Measurements from ENCODE around the gene NFKB2.

Gene NFKB2

DNA sequence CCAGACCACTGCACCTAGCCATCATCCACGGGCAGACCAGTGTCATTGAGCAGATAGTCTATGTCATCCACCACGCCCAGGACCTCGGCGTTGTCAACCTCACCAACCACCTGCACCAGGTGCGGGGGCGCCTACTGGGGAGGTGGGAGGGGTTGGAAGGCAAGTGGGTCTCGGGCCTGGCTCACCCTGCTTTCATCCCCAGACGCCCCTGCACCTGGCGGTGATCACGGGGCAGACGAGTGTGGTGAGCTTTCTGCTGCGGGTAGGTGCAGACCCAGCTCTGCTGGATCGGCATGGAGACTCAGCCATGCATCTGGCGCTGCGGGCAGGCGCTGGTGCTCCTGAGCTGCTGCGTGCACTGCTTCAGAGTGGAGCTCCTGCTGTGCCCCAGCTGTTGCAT is 4.6 kb downstream of the NFKB2 start (continued):
- no peak for TF ChIP-seq ZNF311 (tag by site-specific recombination; IDR thresholded peaks at IDR 0.05; ENCODE audit: borderline replicate concordance)

- CTCF ChIA-PET, result interaction anchor here (0.5 to 5.7 kb wide), 15 partner anchors 11 to 268 kb away, joined by 3 to 60 read pairs (median 8); partner anchors contain the start of genes FBXL15 and PPRC1
- POLR2A ChIA-PET, result interaction anchor here (0.8 to 1.2 kb wide), 3 partner anchors 21 to 171 kb away, joined by 3 to 4 read pairs (median 3); no protein-coding TSS in a partner anchor
- Histone ChIP-seq H3K4me3 (ENCODE audit: low read depth, low read length) (no peak overlapping the region), H3K4me1 (ENCODE audit: control insufficient read depth, insufficient read depth, low read length) (peaks cover 5% of the 10 kb centered on the region; the same call in 1 of the 2 replicates), H3K27ac (ENCODE audit: extremely low read depth, low read depth, low read length) (no peak overlapping the region), H3K36me3 (ENCODE audit: control insufficient read depth in 2 of 2, insufficient read depth in 1 of 2, low read length in 2 of 2) (peaks cover 0 to 24% of the 10 kb centered on the region in 2 experiments; a peak in 1 of 3 replicates), H3K9me3 (ENCODE audit: control insufficient read depth, insufficient read depth, low read depth, low read length) (no peaks in the 10 kb centered on the region)
- TF ChIP-seq ZNF175 (tag by site-specific recombination; IDR thresholded peaks at IDR 0.05) (no peak), ZNF530 (tag by site-specific recombination; IDR thresholded peaks at IDR 0.05; ENCODE audit: low read depth) (no peak), ZNF416 (tag by site-specific recombination; IDR thresholded peaks at IDR 0.05) (no peak), ZNF843 (tag by site-specific recombination; IDR thresholded peaks at IDR 0.05) (no peak), ZNF558 (tag by site-specific recombination; IDR thresholded peaks at IDR 0.05) (no peak), ZNF658 (tag by site-specific recombination; IDR thresholded peaks at IDR 0.05) (no peak), ZNF19 (tag by site-specific recombination; IDR thresholded peaks at IDR 0.05; ENCODE audit: low read depth) (no peak), ZNF585B (tag by site-specific recombination; IDR thresholded peaks at IDR 0.05) (no peak), ZNF664 (tag by site-specific recombination; IDR thresholded peaks at IDR 0.05) (no peak), ZNF660 (tag by site-specific recombination; IDR thresholded peaks at IDR 0.05) (no peak), ZNF785 (tag by site-specific recombination; IDR thresholded peaks at IDR 0.05) (no peak), PRDM2 (tag by site-specific recombination; IDR thresholded peaks at IDR 0.05; ENCODE audit: borderline replicate concordance) (no peak), HIC1 (tag by site-specific recombination; IDR thresholded peaks at IDR 0.05) (no peak), ZNF670 (tag by site-specific recombination; IDR thresholded peaks at IDR 0.05; ENCODE audit: low read depth) (no peak), SP2 (tag by site-specific recombination; IDR thresholded peaks at IDR 0.05) (no peak), ZBTB26 (tag by site-specific recombination; optimal IDR thresholded peaks at IDR 0.05) (no peak), ZNF274 (IDR thresholded peaks at IDR 0.05; ENCODE audit: low read length) (no peak), ZNF274 (tag by site-specific recombination; IDR thresholded peaks at IDR 0.05; ENCODE audit: borderline replicate concordance) (no peak)
- TF ChIP-seq, protein P1, sequence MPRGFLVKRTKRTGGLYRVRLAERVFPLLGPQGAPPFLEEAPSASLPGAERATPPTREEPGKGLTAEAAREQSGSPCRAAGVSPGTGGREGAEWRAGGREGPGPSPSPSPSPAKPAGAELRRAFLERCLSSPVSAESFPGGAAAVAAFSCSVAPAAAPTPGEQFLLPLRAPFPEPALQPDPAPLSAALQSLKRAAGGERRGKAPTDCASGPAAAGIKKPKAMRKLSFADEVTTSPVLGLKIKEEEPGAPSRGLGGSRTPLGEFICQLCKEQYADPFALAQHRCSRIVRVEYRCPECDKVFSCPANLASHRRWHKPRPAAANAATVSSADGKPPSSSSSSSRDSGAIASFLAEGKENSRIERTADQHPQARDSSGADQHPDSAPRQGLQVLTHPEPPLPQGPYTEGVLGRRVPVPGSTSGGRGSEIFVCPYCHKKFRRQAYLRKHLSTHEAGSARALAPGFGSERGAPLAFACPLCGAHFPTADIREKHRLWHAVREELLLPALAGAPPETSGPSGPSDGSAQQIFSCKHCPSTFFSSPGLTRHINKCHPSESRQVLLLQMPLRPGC (tag by site-specific recombination; IDR thresholded peaks at IDR 0.05), result no peak
Observed at GRCh38 chr10:102400598-102401341, 5.3 kb downstream of the NFKB2 start.
